Stimulated activated CD8-positive, alpha-beta memory T cell treated with anti-CD3 and anti-CD28 coated beads, Interleukin-7, amount 100 ng/mL, for 4 hours (primary cell): Measurements from ENCODE around the gene RERGL.
"Not testable (repeated sequence)": the region's sequence is repeated elsewhere in the genome, so short reads cannot be mapped to it uniquely, and the experiment has no call there.

Experiments used
- DNase-seq, 2 donors: peaks; one replicate each; pipeline ENCODE4 v3.0.0-alpha.2; 2020; ENCODE audit warnings: low read depth in 2 of 2

RERGL gene

DNA sequence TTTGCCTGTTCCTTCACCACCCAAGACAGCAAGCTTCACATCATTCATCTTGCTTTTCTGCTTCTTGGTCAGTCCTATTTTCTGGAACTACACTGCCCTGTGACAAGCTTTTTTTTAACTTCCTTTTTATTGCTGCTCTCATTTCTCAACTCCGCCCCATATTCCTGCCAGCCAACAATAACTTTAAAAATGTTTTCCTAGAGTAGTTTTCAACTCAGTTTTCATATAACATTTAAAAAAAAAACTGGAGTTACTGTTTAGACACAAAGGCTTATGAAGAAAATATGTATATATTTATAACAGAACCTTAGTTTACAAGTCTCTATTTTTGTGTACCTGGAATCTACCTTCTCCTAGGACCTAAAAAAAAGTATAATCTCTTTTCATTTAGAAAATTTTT, at the start of gene RERGL:
TSS of gene RERGL (minus strand) at position 101 of the 400 bp plus-strand sequence. CDS start at position 48, 53 bp downstream.
- no peak for DNase-seq

- DNase-seq = no peak
Measured at GRCh38 chr12:18139254-18139653, 49.3 kb upstream of the RERGL start.

GRCh38 chr12:18135509-18135908, 45.5 kb upstream of the RERGL start:
- no peak for DNase-seq

GRCh38 chr12:18135086-18135485, 45.1 kb upstream of the RERGL start:
- no peak for DNase-seq

DNA sequence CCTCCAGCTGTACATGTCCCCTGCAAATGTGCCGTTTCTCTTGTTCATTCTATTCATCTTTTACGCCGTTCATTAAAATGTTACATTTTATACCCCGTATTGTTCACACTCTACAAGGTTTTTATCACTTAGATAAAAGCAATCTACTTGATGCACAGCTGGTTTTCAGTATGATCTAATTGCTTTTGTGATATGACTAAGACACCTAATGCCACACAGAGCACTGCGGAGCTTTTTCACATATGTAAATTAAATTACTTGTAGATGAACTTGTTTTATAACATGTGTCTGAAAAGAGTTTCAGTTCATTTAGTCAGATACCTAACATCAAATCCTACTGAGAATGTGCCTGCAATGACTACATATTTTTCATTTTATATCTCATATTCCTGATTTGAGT, 40.9 kb upstream of the RERGL start:
- no peak for DNase-seq

DNA sequence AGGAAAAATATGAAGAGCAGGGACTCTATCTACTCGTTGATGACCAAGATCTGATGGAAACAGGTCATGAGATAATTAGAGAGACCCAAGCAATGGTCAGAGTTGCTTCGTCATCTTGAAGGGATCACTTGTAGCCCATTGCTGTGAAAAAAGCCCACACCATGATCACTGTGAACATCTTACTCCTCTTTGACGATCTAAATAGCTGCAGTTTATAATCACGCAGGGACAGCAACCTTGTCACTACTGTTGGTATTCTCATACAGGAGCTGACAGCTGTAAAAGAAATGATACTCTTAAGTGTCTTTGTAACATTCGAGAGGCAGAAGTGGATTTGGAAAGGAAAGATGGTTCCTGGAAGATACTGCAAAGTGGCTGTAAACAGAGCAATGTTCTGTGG, 33.7 kb upstream of the RERGL start:
- no peak for DNase-seq

GRCh38 chr12:18120899-18121298, 30.9 kb upstream of the RERGL start:
- DNase-seq = no peak

DNA sequence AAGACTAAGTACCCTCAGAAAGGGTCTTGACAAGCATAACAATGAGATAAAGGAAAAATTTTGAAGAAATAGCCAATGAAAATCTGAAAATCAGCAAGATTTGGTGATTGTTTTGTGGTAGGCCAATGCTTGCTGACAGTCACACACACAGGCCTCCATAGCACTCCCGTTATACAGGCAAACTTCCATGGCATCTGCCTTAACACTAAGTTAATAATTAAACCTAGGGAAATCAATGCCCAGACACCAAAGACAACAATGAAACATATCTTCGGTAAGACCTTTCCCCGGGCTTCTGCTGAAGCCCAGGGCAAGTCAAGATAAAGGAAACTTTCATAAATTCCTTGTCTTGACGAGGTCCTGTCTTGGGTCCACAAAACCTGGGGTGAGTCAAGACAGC, 18.6 kb upstream of the RERGL start:
- DNase-seq = no peak

- DNase-seq = no peak
Measured at GRCh38 chr12:18103624-18104023, 13.6 kb upstream of the RERGL start.

- no peak for DNase-seq
Measured at GRCh38 chr12:18101043-18101442, 11.1 kb upstream of the RERGL start.

DNA sequence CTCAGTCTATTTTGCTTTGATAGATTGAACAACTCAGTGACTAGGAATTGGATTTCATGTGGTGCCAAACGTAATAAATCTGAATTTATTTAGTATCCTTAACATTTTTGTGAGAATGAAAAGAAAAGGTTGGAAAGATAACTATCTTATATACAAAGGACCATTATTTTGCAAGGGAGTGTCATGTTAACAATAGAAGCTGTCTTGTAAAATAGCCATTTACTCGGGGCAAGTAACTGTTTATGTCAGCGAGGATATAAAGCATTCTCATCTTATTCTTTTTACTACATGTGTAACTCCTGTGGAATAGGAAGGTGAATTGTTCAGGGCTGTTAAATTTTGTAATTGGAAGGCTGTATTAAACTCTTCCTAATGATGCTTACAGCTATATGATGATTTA, 5.9 kb downstream of the RERGL start:
- no peak for DNase-seq

- DNase-seq = no peak
Measured at GRCh38 chr12:18079541-18080246, 10.3 kb downstream of the RERGL start.

DNA sequence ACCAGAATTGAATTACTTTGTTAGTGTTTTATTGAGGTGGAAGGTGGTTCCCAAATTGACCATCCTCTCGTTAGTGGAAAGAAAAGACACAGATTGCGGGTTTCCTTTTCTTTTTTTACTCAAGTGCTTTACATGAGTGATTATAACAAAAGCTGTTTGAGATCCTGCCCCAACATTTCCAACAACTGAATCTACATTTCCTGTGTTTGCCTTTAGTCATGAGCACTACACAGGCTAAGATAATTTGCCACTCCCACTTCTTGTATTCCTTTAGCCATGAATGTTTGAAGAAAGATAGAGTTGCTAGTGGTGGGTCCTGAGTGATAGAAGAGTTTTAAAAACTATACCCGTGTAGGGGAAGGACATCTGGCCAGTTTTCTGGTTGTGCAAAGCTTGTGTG, 16.0 kb downstream of the RERGL start:
- no peak for DNase-seq

DNA sequence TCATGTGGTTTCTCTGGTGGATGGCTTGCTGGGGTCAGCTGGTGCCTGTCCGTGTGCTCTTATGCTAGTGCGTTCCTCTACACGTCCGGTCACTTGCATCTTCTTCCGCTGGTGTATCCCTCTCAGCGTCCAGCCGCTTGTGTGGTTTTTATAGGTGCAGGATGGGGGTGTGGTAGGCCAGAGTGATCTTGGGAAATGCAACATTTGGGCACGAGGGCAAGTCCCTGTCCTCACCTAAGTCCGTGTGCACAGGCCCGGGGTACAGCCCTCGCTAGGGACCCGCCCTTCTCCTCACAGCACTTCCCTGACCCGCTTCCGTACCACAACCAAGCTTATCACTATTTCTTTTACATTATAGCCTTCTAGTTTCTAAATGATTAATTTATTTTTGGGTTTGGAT, 17.3 kb downstream of the RERGL start:
- no peak for DNase-seq

DNA sequence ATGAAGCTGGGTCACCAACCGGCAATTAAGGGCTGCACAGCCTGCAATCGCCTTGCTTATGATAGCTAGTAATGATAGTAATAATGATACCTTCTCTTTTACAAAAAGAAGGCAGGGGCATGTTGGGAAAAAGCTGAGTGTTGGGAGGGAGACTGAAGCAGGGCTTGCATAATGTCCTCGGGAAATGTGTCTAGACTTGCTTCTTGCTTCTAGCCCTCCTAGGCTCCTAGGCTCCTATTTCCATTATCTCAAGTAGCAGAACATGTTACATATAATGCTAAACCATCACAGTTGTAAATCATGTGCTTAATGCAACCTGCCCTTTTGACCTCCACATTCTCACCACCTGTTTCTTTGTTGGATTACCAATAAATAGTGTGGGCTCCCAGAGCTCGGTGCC, 18.7 kb downstream of the RERGL start:
- DNase-seq = no peak

GRCh38 chr12:18068355-18068754, 21.6 kb downstream of the RERGL start:
- DNase-seq = no peak

GRCh38 chr12:18066666-18067065, 23.3 kb downstream of the RERGL start:
- no peak for DNase-seq

GRCh38 chr12:18062867-18063266, 27.1 kb downstream of the RERGL start:
- DNase-seq = not testable (repeated sequence)

DNA sequence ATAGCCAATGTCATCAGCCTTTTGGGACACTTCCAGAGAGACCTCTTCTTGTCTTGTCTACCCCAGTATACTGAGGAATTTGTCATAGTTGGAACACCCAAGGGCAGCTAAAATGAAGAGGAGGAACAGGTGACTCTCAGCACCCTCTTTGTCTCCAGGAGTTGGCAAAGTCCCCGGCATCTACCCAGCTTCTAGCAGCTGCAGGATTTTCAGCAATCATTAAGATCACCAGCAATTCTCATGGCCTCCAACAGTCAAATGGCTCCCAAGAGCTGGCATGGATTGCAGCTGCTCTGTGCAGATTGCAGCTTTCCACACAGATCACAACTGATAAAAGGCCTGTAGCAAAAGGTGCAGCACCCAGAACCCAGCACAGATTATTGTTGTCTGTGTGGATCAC, 32.9 kb downstream of the RERGL start:
- no peak for DNase-seq

GRCh38 chr12:18054925-18055619, 34.9 kb downstream of the RERGL start:
- DNase-seq = no peak

GRCh38 chr12:18045446-18045992, 44.5 kb downstream of the RERGL start:
- DNase-seq = no peak

GRCh38 chr12:18040060-18040742, 49.8 kb downstream of the RERGL start:
- not testable (repeated sequence) for DNase-seq
